GM12878 (cell line): ENCODE results near the gene NCAPD3. TPM values are rescaled to one million over a fixed set of nuclear protein-coding genes. Genes with fewer than 3 reads are reported as not detected.

Source experiments
- ATAC-seq: fragments of 200-7000 bp; cut with Tn5 transposase; 3 replicates; pipeline ENCODE4 v1.9.1; 2020; ENCODE audit warnings: mild to moderate bottlenecking, moderate library complexity
- BruUV-seq: library from RNA; stranded (reverse); fragments of 400-500 nt; replicated peaks from 2 replicates; lab custom pipeline; 2021; lab: Mats Ljungman, UMichigan
- CTCF ChIA-PET: fragments of 300-600 bp; sonication (Branson Sonifier 250); formaldehyde crosslinking; extraction: SDS; loops from one replicate; lab custom pipeline; 2021; ENCODE audit warnings: inconsistent platforms; lab: Yijun Ruan, JAX
- POLR2A ChIA-PET: fragments of 350-600 bp; formaldehyde crosslinking; extraction: SDS; loops from one replicate; lab custom pipeline; 2021; ENCODE audit warnings: inconsistent platforms; lab: Charles Lee
- RAD21 ChIA-PET: fragments of 300-600 bp; sonication (Branson Sonifier 250); formaldehyde crosslinking; loops from one replicate; lab custom pipeline; 2023; ENCODE audit warnings: antibody characterized with exemption; ENCODE audit not compliant: unreplicated experiment; lab: Charles Lee
- SMC1A ChIA-PET: fragments of 300-600 bp; sonication (Branson Sonifier 250); formaldehyde crosslinking; loops from one replicate; lab custom pipeline; 2023; ENCODE audit not compliant: unreplicated experiment, uncharacterized antibody; lab: Charles Lee
- DNase-seq: peaks from one replicate; pipeline ENCODE4 v3.0.0-alpha.2; 2011; ENCODE audit warnings: low read depth, low spot score
- FAIRE-seq: peaks from 3 replicates; lab custom pipeline; 2011; peaks lifted over from hg19 to GRCh38; lab: Jason Lieb, UNC
- H2AFZ ChIP-seq: 2 replicates; pipeline ENCODE4 v1.6.0; 2011; ENCODE audit warnings: low read depth, low read length, control low read depth; ENCODE audit not compliant: control insufficient read depth
- H3K27ac ChIP-seq: 2 replicates; pipeline ENCODE4 v1.5.1; 2011; ENCODE audit warnings: control low read depth; ENCODE audit not compliant: control insufficient read depth, insufficient read depth
- H3K27me3 ChIP-seq, 2 experiments: replicated peaks in 1 of 2; 2 replicates each; pipeline versions ENCODE4 v1.6.0 to v1.6.1; 2011; ENCODE audit warnings: low read length in 1 of 2; ENCODE audit not compliant: control insufficient read depth in 2 of 2, insufficient read depth in 2 of 2
- H3K36me3 ChIP-seq, 2 experiments: 2 replicates each; pipeline ENCODE4 v1.5.1; 2011; ENCODE audit warnings: low read length in 1 of 2; ENCODE audit not compliant: control insufficient read depth in 2 of 2, insufficient read depth in 2 of 2
- H3K4me1 ChIP-seq: 2 replicates; pipeline ENCODE4 v1.6.1; 2011; ENCODE audit warnings: mild to moderate bottlenecking, low read length, moderate library complexity, mixed read lengths; ENCODE audit not compliant: control insufficient read depth, insufficient read depth
- H3K4me2 ChIP-seq: 2 replicates; pipeline ENCODE4 v1.6.0; 2011; ENCODE audit warnings: control low read depth; ENCODE audit not compliant: control insufficient read depth, insufficient read depth
- H3K4me3 ChIP-seq: fragments of 200-600 bp; sonication (generic); 2 replicates; pipeline ENCODE4 v1.5.1; 2016
- H3K79me2 ChIP-seq: 2 replicates; pipeline ENCODE4 v1.6.0; 2011; ENCODE audit warnings: low read length; ENCODE audit not compliant: control insufficient read depth, insufficient read depth
- H3K9ac ChIP-seq: 2 replicates; pipeline ENCODE4 v1.8.0; 2011; ENCODE audit warnings: low read length, control low read depth, mixed read lengths; ENCODE audit not compliant: control insufficient read depth, insufficient read depth
- H3K9me3 ChIP-seq: replicated peaks from 3 replicates; pipeline ENCODE4 v1.5.1; 2011; ENCODE audit warnings: mild to moderate bottlenecking, low read length; ENCODE audit not compliant: control insufficient read depth, insufficient read depth
- H4K20me1 ChIP-seq: 2 replicates; pipeline ENCODE4 v1.6.0; 2011; ENCODE audit not compliant: control insufficient read depth, insufficient read depth
- IKZF1 ChIP-seq: fragments of 450-650 bp; conservative IDR thresholded peaks from 2 replicates; pipeline ENCODE4 v1.6.1; 2017; ENCODE audit warnings: antibody characterized with exemption, mild to moderate bottlenecking
- NFYB ChIP-seq: IDR thresholded peaks from 2 replicates; pipeline ENCODE4 v1.6.1; 2011; ENCODE audit warnings: low read depth, mild to moderate bottlenecking, low read length, improper control_type of control experiment, moderate library complexity; ENCODE audit not compliant: insufficient read depth
- STAT1 ChIP-seq: fragments of 450-650 bp; conservative IDR thresholded peaks from 2 replicates; pipeline ENCODE4 v1.6.1; 2014; ENCODE audit warnings: antibody characterized with exemption, mild to moderate bottlenecking
- TARDBP ChIP-seq: IDR thresholded peaks from 2 replicates; pipeline ENCODE4 v1.6.1; 2016; ENCODE audit warnings: borderline replicate concordance
- ZBTB11 ChIP-seq: fragments of 450-650 bp; formaldehyde crosslinking; IDR thresholded peaks from 2 replicates; pipeline ENCODE4 v1.5.0; 2022; ENCODE audit warnings: mild to moderate bottlenecking, missing genetic modification characterization
- WGBS: methylation state at CpG from one replicate; pipeline ENCODE4 v1.1.6; 2016; ENCODE audit warnings: low lambda C conversion rate; ENCODE audit not compliant: insufficient replicate concordance, insufficient coverage; ENCODE audit errors: missing lambda C conversion rate; 5-methylcytosine and 5-hydroxymethylcytosine counted together
- in situ Hi-C: fragments of 300-500 bp; cut with MboI; formaldehyde crosslinking; loops from 9 replicates; pipeline ENCODE4 v1.14.3; 2018; ENCODE audit warnings: mixed read lengths
- intact Hi-C: fragments of 100-400 bp; cut with micrococcal nuclease; formaldehyde crosslinking; loops from one replicate; pipeline ENCODE4 v1.14.2; 2022; ENCODE audit not compliant: unreplicated experiment
- polyA plus RNA-seq, 11 experiments: library from polyadenylated mRNA; depleted of rRNA in 4 of 11; unstranded in 6 of 11; stranded (reverse) in 5 of 11; fragments of >200 nt; fragmentation: Nextera tagmentation in 4 of 11; fragmentation: Illumina TruSeq in 1 of 11; extraction: Ambion mirVana in 4 of 11; extraction: Trizol in 1 of 11; gene quantifications; 1 replicate in 1 of 11; 2 replicates in 10 of 11; pipeline versions ENCODE4 v1.2.1 to v1.2.3, GENCODE V29; 2011 to 2016; ENCODE audit warnings: inconsistent platforms in 2 of 11, missing spikeins in 2 of 11, low read depth in 1 of 11
- total RNA-seq, 4 experiments: library from RNA; depleted of rRNA in 3 of 4; stranded (reverse); fragments of >200 nt in 3 of 4; fragmentation: Illumina TruSeq in 1 of 4; extraction: Trizol in 1 of 4; gene quantifications; 2 replicates each; pipeline versions ENCODE4 v1.2.1 to v1.2.3, GENCODE V29; 2013 to 2021
- TF ChIP-seq, protein P1 (sequence below): fragments of 150-350 bp; IDR thresholded peaks from 2 replicates; pipeline ENCODE4 v1.6.1; 2016; ENCODE audit warnings: low read depth, low read length

NCAPD3 gene
- total and polyA plus RNA-seq, 10 of the 15 experiments (the other 5 are each of a cell fraction or from before 2014, with no cell fraction given): 14.9 to 58.2 (median 48.2) TPM

DNA sequence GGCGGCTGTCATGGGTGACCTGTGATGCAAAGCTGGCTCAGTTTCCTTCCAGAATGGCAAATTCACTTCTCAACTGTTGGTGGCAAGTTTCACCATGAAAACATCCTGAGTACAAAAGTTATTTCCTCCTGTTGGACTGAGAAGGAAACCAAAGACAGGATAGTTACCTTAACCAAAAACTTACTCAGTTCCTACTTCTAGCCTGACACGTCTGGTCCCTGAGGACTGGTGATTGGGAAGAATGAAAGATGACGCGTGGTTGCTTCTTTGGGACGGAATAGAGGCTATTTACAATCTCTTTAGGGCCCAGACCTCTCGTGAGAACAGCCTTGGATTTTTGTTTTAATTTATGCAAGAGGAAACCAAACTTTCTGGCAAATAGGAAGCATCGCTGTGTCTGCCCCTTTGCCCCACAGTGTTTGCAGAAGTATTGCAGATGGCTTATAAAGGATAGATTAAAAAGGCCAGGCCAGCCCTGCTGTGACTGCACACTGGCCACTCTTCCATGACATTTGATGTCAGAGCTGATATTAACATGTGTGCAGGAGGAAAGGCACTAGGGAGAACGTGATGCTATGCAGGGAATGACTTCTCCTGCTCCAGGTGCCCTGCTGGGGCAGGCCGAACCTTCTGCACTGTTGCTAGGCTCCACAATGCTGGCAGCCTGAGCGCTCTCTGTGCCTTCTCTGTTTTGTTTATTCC, 8.3 kb upstream of the NCAPD3 start:
- no peaks in the 10 kb centered on the region; the same call in 1 of the 2 replicates for H3K79me2 ChIP-seq
- ChIA-PET SMC1A (no interaction called here), RAD21 (interaction anchor here (0.6 kb wide), 1 partner anchor 356 kb away, joined by 3 read pairs; no protein-coding TSS in a partner anchor), POLR2A (no interaction called here), CTCF (no interaction called here)
- H3K27me3 ChIP-seq: no peaks in the 10 kb centered on the region
- intact Hi-C loops (no loop called here), in situ Hi-C loops (no loop called here)
- ATAC-seq: no peak
- H3K27ac ChIP-seq: no peak overlapping the region
- no peak overlapping the region for H3K9ac ChIP-seq
- FAIRE-seq: no peak
- BruUV-seq: no TSS peak
- no peak overlapping the region for H3K4me3 ChIP-seq
- no peak for TF ChIP-seq TARDBP
- no peak for TF ChIP-seq STAT1
- TF ChIP-seq ZBTB11 (CRISPR knock-in tag): no peak
- no peak for TF ChIP-seq IKZF1
- no peak for TF ChIP-seq NFYB
- TF ChIP-seq, protein P1, sequence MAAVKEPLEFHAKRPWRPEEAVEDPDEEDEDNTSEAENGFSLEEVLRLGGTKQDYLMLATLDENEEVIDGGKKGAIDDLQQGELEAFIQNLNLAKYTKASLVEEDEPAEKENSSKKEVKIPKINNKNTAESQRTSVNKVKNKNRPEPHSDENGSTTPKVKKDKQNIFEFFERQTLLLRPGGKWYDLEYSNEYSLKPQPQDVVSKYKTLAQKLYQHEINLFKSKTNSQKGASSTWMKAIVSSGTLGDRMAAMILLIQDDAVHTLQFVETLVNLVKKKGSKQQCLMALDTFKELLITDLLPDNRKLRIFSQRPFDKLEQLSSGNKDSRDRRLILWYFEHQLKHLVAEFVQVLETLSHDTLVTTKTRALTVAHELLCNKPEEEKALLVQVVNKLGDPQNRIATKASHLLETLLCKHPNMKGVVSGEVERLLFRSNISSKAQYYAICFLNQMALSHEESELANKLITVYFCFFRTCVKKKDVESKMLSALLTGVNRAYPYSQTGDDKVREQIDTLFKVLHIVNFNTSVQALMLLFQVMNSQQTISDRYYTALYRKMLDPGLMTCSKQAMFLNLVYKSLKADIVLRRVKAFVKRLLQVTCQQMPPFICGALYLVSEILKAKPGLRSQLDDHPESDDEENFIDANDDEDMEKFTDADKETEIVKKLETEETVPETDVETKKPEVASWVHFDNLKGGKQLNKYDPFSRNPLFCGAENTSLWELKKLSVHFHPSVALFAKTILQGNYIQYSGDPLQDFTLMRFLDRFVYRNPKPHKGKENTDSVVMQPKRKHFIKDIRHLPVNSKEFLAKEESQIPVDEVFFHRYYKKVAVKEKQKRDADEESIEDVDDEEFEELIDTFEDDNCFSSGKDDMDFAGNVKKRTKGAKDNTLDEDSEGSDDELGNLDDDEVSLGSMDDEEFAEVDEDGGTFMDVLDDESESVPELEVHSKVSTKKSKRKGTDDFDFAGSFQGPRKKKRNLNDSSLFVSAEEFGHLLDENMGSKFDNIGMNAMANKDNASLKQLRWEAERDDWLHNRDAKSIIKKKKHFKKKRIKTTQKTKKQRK: no peak
- H3K36me3 ChIP-seq: peaks cover 0 to 3% of the 10 kb centered on the region in 2 experiments; a peak in 1 of 4 replicates
- peaks cover 19% of the 10 kb centered on the region for H3K4me1 ChIP-seq
- H3K4me2 ChIP-seq: no peak overlapping the region
- no peak for DNase-seq
- H4K20me1 ChIP-seq: peaks cover 12% of the 10 kb centered on the region; the same call in 1 of the 2 replicates
- H2AFZ ChIP-seq: no peak overlapping the region
- H3K9me3 ChIP-seq: no peaks in the 10 kb centered on the region
- WGBS: 66% methylated on average over 10 of the region's 10 CpGs
